Measurements from ENCODE around the gene ADAMTS15. TPM values are rescaled to one million over a fixed set of nuclear protein-coding genes. Genes with fewer than 3 reads are reported as not detected.

Gene ADAMTS15
- total RNA-seq, 1 experiment from 2014 or later = 0.70 TPM

GRCh38 chr11:130519128-130519932 is 70.9 kb downstream of the ADAMTS15 start:
- Mint-ChIP-seq H3K9me3 (ENCODE audit: unreplicated experiment) (no peaks in the 10 kb centered on the region), H3K27ac (ENCODE audit: low read depth, unreplicated experiment) (no peak overlapping the region), H3K27me3 (ENCODE audit: insufficient read depth, unreplicated experiment) (no peaks in the 10 kb centered on the region), H3K4me3 (ENCODE audit: unreplicated experiment) (no peak overlapping the region), H3K36me3 (ENCODE audit: insufficient read depth, unreplicated experiment) (no peaks in the 10 kb centered on the region), H3K4me1 (ENCODE audit: insufficient read depth, unreplicated experiment) (peaks cover 9% of the 10 kb centered on the region)
- no TSS peak for BruUV-seq (replicated peaks)
- DNase-seq (ENCODE audit: unreplicated experiment) = no peak
- POLR2A ChIA-PET = no interaction called here
- CTCF ChIA-PET = no interaction called here
- TF ChIP-seq CTCF (IDR thresholded peaks at IDR 0.05; ENCODE audit: unreplicated experiment) = no peak
- intact Hi-C loops (cut with micrococcal nuclease) = no loop called here

GRCh38 chr11:130520271-130520671 is 71.8 kb downstream of the ADAMTS15 start:
- no peak for DNase-seq (ENCODE audit: unreplicated experiment)
- Mint-ChIP-seq H3K27ac (ENCODE audit: low read depth, unreplicated experiment) (no peak overlapping the region), H3K4me1 (ENCODE audit: insufficient read depth, unreplicated experiment) (peaks cover 9% of the 10 kb centered on the region), H3K4me3 (ENCODE audit: unreplicated experiment) (no peak overlapping the region), H3K9me3 (ENCODE audit: unreplicated experiment) (no peaks in the 10 kb centered on the region), H3K27me3 (ENCODE audit: insufficient read depth, unreplicated experiment) (no peaks in the 10 kb centered on the region), H3K36me3 (ENCODE audit: insufficient read depth, unreplicated experiment) (no peaks in the 10 kb centered on the region)
- BruUV-seq (replicated peaks) = no TSS peak
- intact Hi-C loops (cut with micrococcal nuclease) = no loop called here
- CTCF ChIA-PET = interaction anchor here (0.8 kb wide), 1 partner anchor 85 kb away, joined by 3 read pairs; no protein-coding TSS in a partner anchor
- TF ChIP-seq CTCF (IDR thresholded peaks at IDR 0.05; ENCODE audit: unreplicated experiment) = no peak
- POLR2A ChIA-PET = no interaction called here

GRCh38 chr11:130522284-130522961 is 74.0 kb downstream of the ADAMTS15 start:
- Mint-ChIP-seq H3K9me3 (ENCODE audit: unreplicated experiment) (no peaks in the 10 kb centered on the region), H3K4me1 (ENCODE audit: insufficient read depth, unreplicated experiment) (peaks cover 9% of the 10 kb centered on the region), H3K27ac (ENCODE audit: low read depth, unreplicated experiment) (peak overlapping the region; percentile 81), H3K36me3 (ENCODE audit: insufficient read depth, unreplicated experiment) (no peaks in the 10 kb centered on the region), H3K4me3 (ENCODE audit: unreplicated experiment) (no peak overlapping the region), H3K27me3 (ENCODE audit: insufficient read depth, unreplicated experiment) (no peaks in the 10 kb centered on the region)
- peak; percentile 85 for DNase-seq (ENCODE audit: unreplicated experiment)
- CTCF ChIA-PET = interaction anchor here (1.1 kb wide), 1 partner anchor 14 kb away, joined by 3 read pairs; no protein-coding TSS in a partner anchor
- intact Hi-C loops (cut with micrococcal nuclease) = no loop called here
- POLR2A ChIA-PET = no interaction called here
- TF ChIP-seq CTCF (IDR thresholded peaks at IDR 0.05; ENCODE audit: unreplicated experiment) = no peak
- BruUV-seq (replicated peaks) = no TSS peak

GRCh38 chr11:130523166-130523565 is 74.7 kb downstream of the ADAMTS15 start:
- H3K36me3 Mint-ChIP-seq (ENCODE audit: insufficient read depth, unreplicated experiment) = no peaks in the 10 kb centered on the region
- H3K4me1 Mint-ChIP-seq (ENCODE audit: insufficient read depth, unreplicated experiment) = peaks cover 17% of the 10 kb centered on the region
- no peak for DNase-seq (ENCODE audit: unreplicated experiment)
- ChIA-PET POLR2A (no interaction called here), CTCF (interaction anchor here (0.6 to 1.1 kb wide), 2 partner anchors 13 to 339 kb away, joined by 3 read pairs; no protein-coding TSS in a partner anchor)
- H3K9me3 Mint-ChIP-seq (ENCODE audit: unreplicated experiment) = no peaks in the 10 kb centered on the region
- intact Hi-C loops (cut with micrococcal nuclease) = no loop called here
- TF ChIP-seq CTCF (IDR thresholded peaks at IDR 0.05; ENCODE audit: unreplicated experiment) = no peak
- BruUV-seq (replicated peaks) = no TSS peak
- H3K27ac Mint-ChIP-seq (ENCODE audit: low read depth, unreplicated experiment) = no peak overlapping the region
- no peaks in the 10 kb centered on the region for H3K27me3 Mint-ChIP-seq (ENCODE audit: insufficient read depth, unreplicated experiment)
- no peak overlapping the region for H3K4me3 Mint-ChIP-seq (ENCODE audit: unreplicated experiment)
